GM12891 (cell line): ENCODE data around the gene DPEP3.

Source experiments
- DNase-seq: peaks from one replicate; pipeline ENCODE4 v3.0.0; 2011; ENCODE audit warnings: low spot score; ENCODE audit not compliant: insufficient read length
- FAIRE-seq: peaks from 2 replicates; lab custom pipeline; 2011; peaks lifted over from hg19 to GRCh38; lab: Jason Lieb, UNC
- PAX5 ChIP-seq: IDR thresholded peaks from 2 replicates; pipeline ENCODE4 v1.6.1; 2011; ENCODE audit warnings: low read length, moderate library complexity, mild to moderate bottlenecking; ENCODE audit not compliant: insufficient read depth, severe bottlenecking
- POLR2A ChIP-seq: IDR thresholded peaks from 2 replicates; pipeline ENCODE4 v1.6.1; 2011; ENCODE audit warnings: low read depth, low read length, control low read depth
- POLR2AphosphoS5 ChIP-seq: IDR thresholded peaks from 2 replicates; pipeline ENCODE4 v1.6.1; 2011; ENCODE audit warnings: low read depth, low read length, control low read depth
- POU2F2 ChIP-seq: IDR thresholded peaks from 2 replicates; pipeline ENCODE4 v1.6.1; 2011; ENCODE audit warnings: low read depth, mild to moderate bottlenecking, control low read depth, low read length, moderate library complexity
- SPI1 ChIP-seq: IDR thresholded peaks from 2 replicates; pipeline ENCODE4 v1.6.1; 2011; ENCODE audit warnings: low read depth, low read length, control low read depth
- TAF1 ChIP-seq: IDR thresholded peaks from 2 replicates; pipeline ENCODE4 v1.6.1; 2011; ENCODE audit warnings: low read depth, low read length, control low read depth

The DPEP3 gene

GRCh38 chr16:67966549-67967182 is 13.6 kb downstream of the DPEP3 start:
- FAIRE-seq (no peak), DNase-seq (no peak)
- TF ChIP-seq POLR2AphosphoS5 = no peak
- no peak for TF ChIP-seq POU2F2
- no peak for TF ChIP-seq POLR2A
- TF ChIP-seq PAX5 = no peak
- no peak for TF ChIP-seq TAF1
- TF ChIP-seq SPI1 = no peak

- DNase-seq (no peak), FAIRE-seq (no peak)
- no peak for TF ChIP-seq TAF1
These were observed 14.4 kb downstream of the DPEP3 start for GRCh38 chr16:67965668-67966548.

GRCh38 chr16:67964477-67965131 is 15.7 kb downstream of the DPEP3 start:
- peak; percentile 35 for FAIRE-seq
- no peak for DNase-seq
- no peak for TF ChIP-seq TAF1
- TF ChIP-seq POU2F2 = no peak
- no peak for TF ChIP-seq POLR2A

GRCh38 chr16:67963662-67964321 is 16.5 kb downstream of the DPEP3 start:
- TF ChIP-seq PAX5 = no peak
- no peak for TF ChIP-seq POU2F2
- TF ChIP-seq POLR2AphosphoS5 = no peak
- TF ChIP-seq TAF1 = no peak
- TF ChIP-seq SPI1 = no peak
- no peak for TF ChIP-seq POLR2A
- DNase-seq (no peak), FAIRE-seq (no peak)

GRCh38 chr16:67963292-67963661 is 17.0 kb downstream of the DPEP3 start:
- no peak for DNase-seq
- no peak for FAIRE-seq
- no peak for TF ChIP-seq SPI1
- TF ChIP-seq POLR2A = no peak
- TF ChIP-seq POU2F2 = no peak
- no peak for TF ChIP-seq TAF1
- no peak for TF ChIP-seq PAX5
- no peak for TF ChIP-seq POLR2AphosphoS5

- FAIRE-seq = no peak
- DNase-seq = no peak
- TF ChIP-seq TAF1 (no peak), SPI1 (no peak), PAX5 (no peak), POLR2AphosphoS5 (no peak), POU2F2 (no peak), POLR2A (no peak)
These were observed 18.2 kb downstream of the DPEP3 start for GRCh38 chr16:67962135-67962534.

- no peak for TF ChIP-seq POLR2AphosphoS5
- no peak for TF ChIP-seq POLR2A
- TF ChIP-seq SPI1 = no peak
- TF ChIP-seq POU2F2 = no peak
- TF ChIP-seq PAX5 = no peak
- no peak for TF ChIP-seq TAF1
- DNase-seq (no peak), FAIRE-seq (no peak)
These were observed 18.7 kb downstream of the DPEP3 start for GRCh38 chr16:67961551-67961957.

- FAIRE-seq (no peak), DNase-seq (no peak)
- TF ChIP-seq SPI1 = no peak
- TF ChIP-seq POLR2AphosphoS5 = no peak
- TF ChIP-seq TAF1 = no peak
- TF ChIP-seq POLR2A = no peak
- no peak for TF ChIP-seq POU2F2
- no peak for TF ChIP-seq PAX5
These were observed 20.6 kb downstream of the DPEP3 start for GRCh38 chr16:67959536-67960329.

GRCh38 chr16:67957622-67958021 is 22.7 kb downstream of the DPEP3 start:
- no peak for TF ChIP-seq SPI1
- TF ChIP-seq POLR2AphosphoS5 = no peak
- TF ChIP-seq POU2F2 = no peak
- TF ChIP-seq TAF1 = no peak
- TF ChIP-seq PAX5 = no peak
- no peak for TF ChIP-seq POLR2A
- FAIRE-seq (no peak), DNase-seq (no peak)
